Measurements from ENCODE around the gene MACIR.

MACIR gene

GRCh38 chr5:103243665-103244064 is 14.9 kb upstream of the MACIR start:
- FAIRE-seq (no peak), DNase-seq (ENCODE audit: extremely low spot score, insufficient read length, low read depth) (no peak)

- FAIRE-seq, result no peak
- DNase-seq (ENCODE audit: extremely low spot score, insufficient read length, low read depth), result no peak
Measured at GRCh38 chr5:103244398-103244797, 14.2 kb upstream of the MACIR start.

DNA sequence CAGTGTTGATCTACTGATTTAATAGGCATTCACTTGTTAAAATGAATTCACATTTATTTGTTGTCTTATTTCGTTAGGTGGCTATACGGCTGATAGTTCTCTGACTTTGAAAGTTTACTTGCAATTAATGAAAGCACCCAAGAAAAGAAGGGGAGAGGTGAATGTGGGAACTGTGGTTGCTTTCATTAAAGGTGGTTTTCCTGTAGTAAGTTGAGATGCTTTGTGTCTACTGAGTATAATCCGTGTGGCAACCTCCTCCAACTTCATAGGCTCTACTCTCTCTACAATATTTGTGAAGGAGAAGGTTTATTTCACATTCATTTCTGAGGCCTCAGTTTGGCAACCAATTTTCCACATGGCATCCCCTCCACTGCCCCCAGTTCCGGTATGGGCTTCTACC is 12.8 kb upstream of the MACIR start:
- no peak for FAIRE-seq
- DNase-seq (ENCODE audit: extremely low spot score, insufficient read length, low read depth), result no peak

DNA sequence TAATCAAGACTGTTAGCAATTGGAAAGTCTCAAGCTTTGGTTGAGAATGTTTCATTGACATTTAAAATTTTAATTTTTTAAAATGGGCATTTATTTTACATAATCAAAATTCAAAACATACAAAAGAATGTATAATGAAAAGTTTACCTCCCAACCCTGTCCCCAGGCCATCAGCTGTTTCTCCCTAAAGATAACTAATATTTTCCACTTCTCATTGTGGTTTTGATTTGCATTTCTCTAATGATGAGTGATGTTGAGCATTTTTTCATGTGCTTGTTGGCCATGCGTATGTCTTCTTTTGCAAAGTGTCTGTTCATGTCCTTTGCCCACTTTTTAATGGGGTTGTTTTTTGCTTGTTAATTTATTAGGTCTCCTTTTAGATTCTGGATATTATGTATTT is 11.4 kb upstream of the MACIR start:
- no peak for FAIRE-seq
- no peak for DNase-seq (ENCODE audit: extremely low spot score, insufficient read length, low read depth)

GRCh38 chr5:103249068-103249467 is 9.5 kb upstream of the MACIR start:
- DNase-seq (ENCODE audit: extremely low spot score, insufficient read length, low read depth) (no peak), FAIRE-seq (no peak)

GRCh38 chr5:103254921-103255320 is 3.6 kb upstream of the MACIR start:
- DNase-seq (ENCODE audit: extremely low spot score, insufficient read length, low read depth), result no peak
- FAIRE-seq, result no peak

GRCh38 chr5:103255691-103256090 is 2.9 kb upstream of the MACIR start:
- DNase-seq (ENCODE audit: extremely low spot score, insufficient read length, low read depth) (no peak), FAIRE-seq (no peak)

DNA sequence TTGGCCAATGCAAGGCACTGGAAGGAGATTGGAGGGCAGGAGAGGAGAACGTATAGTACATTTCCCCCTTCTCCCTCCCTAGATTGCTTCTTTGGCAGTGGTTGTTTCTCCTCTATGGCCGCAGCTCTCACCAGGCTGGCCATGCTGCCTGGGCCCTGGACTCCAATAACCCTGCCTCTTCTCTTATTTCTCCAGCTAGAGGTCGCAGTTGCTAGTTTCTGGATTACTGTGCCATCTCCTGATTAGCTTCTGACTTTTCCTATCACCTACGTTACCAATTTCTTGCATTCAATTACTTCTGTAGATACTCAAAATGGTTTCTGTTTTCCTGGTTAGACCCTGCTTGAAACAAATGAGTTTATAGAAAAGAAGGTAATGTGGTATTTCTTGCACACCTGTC is 2.4 kb upstream of the MACIR start:
- FAIRE-seq (peak; percentile 61), DNase-seq (ENCODE audit: extremely low spot score, insufficient read length, low read depth) (no peak)

DNA sequence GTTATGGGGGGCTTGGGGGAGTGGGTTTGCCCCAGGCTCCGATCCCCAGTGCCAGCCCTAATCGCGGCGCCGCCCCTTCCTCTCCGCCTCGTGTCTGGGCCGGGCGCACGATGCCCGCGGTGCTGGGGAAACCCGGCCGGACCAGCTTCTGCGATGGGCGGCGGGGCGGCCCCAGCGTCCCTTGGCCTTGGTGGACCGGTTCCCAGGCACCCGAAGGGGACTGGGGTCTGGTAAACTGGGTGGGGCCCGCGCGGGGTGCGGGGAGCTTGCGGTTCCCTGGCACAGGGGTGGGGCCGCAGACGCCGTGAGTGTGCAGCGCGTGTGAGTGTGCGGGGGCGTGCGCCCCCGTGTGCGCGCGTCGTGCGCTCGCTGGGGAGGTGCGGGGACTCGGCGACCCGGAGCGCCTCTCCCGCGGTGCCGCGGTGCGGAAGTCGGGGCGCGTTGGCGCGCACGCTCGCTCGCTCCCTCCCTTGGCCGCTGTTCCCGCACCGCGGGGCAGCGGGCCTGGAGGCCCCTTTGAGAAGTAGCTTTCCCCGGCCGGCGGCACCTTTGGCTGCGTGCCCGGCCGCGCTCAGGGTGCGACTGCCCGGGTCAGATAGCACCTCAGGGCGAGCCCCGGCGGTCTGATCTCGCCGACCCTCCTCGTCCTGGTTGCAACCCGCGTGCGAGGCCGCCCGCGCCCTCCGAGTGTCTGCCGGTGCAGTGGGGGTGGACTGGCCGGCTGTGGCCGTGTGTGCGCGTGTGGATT is 568 bp downstream of the MACIR start:
- peak; percentile 20 for DNase-seq (ENCODE audit: extremely low spot score, insufficient read length, low read depth)
- FAIRE-seq, result peak; percentile 15

DNA sequence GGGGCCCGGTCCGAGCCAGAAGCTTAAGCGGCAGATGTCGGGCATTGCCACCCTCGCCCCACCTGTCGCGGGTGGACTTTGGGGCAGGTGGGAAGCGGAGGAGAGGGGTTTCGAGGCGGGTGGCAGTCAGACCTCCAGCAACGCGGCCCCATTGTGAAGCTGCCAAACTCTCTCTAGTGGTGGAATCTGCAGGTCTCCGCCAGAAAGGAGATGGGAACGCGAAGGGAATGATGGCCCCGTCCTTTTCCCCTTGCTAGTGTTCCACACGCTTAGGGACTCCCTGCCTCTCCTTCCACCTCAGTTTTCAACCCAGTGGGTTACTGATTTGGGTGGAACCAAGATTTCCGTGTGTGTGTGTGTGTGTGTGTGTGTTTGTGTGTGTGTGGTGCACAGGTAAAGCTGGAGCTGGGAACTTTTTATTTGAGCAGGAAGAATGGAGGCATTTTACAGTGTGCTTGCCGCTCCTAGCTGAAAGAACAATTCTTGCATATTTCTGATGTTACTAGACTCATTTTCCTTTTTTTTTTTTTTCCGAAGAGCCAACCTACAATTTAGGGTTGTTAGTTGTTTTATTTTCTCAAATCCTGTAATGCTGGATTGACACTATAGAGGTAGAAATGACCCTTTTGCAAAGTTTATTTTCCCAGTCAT is 1.3 kb downstream of the MACIR start:
- DNase-seq (ENCODE audit: extremely low spot score, insufficient read length, low read depth) (peak; percentile 4), FAIRE-seq (peak; percentile 56)

- peak; percentile 89 for FAIRE-seq
Measured at GRCh38 chr5:103260951-103261350, 2.4 kb downstream of the MACIR start.

DNA sequence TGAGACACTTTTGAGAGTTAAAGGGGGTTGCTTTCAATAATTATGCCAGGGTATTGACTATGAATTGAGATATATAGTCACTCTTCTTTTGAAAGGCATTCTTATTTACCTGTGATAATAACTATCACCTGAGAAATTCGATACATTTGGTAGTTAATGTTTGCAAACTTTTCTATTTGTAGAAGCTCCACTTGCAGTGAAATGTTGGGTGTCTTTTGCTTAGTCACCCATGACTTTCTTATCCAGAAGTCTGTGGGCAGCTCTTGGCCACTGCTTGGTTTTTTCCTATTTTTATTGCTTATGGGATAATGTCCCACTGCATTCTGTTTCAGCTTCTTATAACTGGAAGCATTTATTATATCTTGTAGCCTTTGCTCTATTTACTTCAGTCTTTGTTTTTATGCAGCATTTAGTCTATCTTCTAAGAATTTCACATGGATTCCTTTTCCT is 3.9 kb downstream of the MACIR start:
- no peak for FAIRE-seq

More at GRCh38 chr5:103260951-103261350, 2.4 kb downstream of the MACIR start:
- DNase-seq (ENCODE audit: extremely low spot score, insufficient read length, low read depth), result peak; percentile 7

GRCh38 chr5:103263054-103263453 is 4.5 kb downstream of the MACIR start:
- DNase-seq (ENCODE audit: extremely low spot score, insufficient read length, low read depth) (no peak), FAIRE-seq (no peak)

More for the DNA sequence above, 3.9 kb downstream of the MACIR start:
- DNase-seq (ENCODE audit: extremely low spot score, insufficient read length, low read depth), result no peak

DNA sequence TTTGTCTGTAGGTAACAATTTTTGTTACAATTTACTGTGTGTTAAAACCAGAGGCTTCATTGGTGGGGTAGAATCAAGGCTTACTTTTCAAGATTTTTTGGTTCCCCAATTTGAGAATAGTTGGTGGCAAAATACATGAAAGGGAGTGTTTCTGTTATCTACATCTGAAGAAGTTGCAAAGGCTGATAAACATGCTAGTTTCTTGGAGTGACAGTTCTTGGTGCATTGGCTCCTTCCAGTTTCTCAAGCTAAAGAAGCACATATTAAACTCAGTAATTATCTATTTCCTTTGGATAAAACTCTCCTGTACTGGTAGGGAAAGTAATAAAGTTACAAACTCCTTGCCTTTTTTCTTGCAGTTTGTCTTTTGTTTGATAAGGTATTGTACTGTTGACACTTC is 5.9 kb downstream of the MACIR start:
- no peak for DNase-seq (ENCODE audit: extremely low spot score, insufficient read length, low read depth)
- FAIRE-seq, result no peak

DNA sequence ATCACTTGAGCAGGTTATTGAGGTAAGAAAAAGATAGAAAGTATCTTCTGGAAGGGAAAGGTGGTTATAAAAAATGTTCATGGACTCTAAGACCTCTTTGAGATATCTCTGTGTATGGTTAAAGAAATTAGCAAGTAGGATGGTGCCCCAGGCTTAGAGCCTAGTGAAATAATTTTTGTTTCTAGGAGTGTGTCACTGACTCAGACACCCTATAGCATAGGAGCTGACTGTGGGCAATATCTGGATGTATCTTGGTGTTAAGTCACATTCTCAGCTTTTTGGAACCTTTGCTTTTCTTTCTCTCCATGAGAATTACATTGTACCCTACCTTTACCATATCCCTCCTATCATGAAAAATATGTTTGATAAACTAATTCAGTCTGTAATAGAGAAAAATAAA is 12.0 kb downstream of the MACIR start:
- FAIRE-seq (no peak), DNase-seq (ENCODE audit: extremely low spot score, insufficient read length, low read depth) (no peak)

DNA sequence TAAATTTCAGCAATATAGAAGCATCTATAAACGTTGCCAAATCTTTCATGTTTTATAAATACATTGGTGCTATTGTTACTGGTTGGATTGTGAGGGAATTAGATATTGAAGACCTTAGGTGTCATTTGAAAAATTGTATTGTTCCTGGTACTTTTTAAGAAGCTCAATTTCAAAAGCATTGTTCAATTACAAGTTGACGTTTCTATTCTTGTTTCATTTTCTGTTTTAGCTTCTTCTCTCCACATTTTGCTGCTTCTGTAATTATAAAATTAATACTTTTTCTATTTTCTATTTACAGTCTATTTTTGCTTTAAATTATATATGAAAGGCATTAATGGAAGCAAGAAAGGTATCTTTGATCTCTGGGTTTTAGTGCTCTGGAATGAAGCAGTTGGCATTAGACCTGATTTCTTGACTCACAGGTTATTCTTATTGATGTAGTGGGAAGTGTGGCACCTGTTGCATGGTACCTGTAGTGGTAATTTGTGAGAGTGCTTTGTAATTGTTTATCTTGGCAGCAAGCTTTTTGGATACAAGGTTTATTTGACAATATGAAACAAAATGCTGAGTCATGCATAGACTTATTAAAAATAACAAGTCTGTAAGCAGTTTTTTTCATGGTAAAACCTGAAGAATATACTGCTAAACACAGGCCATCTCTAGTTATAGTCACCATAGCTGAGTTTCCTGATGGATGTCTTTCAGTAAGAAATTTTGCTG is 13.2 kb downstream of the MACIR start:
- DNase-seq (ENCODE audit: extremely low spot score, insufficient read length, low read depth), result no peak
- peak; percentile 45 for FAIRE-seq

- FAIRE-seq, result no peak
- DNase-seq (ENCODE audit: extremely low spot score, insufficient read length, low read depth), result no peak
Measured at GRCh38 chr5:103272377-103272776, 13.8 kb downstream of the MACIR start.

DNA sequence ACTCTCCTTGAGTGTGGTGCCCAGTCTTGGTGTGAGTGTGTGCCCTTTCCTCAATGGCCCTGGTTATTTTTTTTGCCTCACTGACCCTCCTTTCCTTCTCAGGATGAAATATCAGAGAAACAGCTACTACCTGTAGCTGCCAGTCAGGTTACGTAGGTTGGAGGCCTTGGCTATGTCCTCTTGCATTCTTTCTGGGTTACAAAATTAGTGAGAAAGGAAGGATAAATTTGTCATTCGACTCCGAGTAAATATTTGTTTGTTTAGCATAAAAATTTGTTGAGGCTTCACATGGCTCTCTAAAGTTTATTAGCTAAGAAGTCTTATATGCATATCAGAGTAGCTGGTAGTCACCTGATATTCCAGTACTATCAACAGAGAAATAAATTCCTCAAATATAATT is 15.4 kb downstream of the MACIR start:
- FAIRE-seq (no peak), DNase-seq (ENCODE audit: extremely low spot score, insufficient read length, low read depth) (no peak)

- FAIRE-seq (no peak), DNase-seq (ENCODE audit: extremely low spot score, insufficient read length, low read depth) (no peak)
Measured at GRCh38 chr5:103275851-103276250, 17.3 kb downstream of the MACIR start.

DNA sequence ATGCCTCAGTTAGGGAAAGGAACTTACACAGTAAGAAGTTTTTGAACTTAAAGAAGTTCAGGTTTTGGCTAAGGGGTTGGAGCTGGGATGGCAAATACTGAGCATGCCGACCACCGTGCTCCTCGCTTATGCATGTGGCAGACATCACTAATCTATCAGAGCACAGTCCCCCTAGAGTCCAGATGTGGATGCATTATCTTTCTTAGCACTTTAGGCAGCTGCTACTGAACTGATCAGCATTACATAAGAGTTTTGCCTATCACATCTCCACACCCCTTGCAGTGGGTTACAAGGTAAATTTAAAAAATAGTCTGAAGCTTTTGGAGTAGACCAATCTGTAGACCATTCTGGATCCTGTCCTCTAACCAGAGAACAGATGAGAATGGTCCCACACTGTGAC is 22.4 kb downstream of the MACIR start:
- FAIRE-seq (no peak), DNase-seq (ENCODE audit: extremely low spot score, insufficient read length, low read depth) (no peak)

- DNase-seq (ENCODE audit: extremely low spot score, insufficient read length, low read depth) (no peak), FAIRE-seq (no peak)
Measured at GRCh38 chr5:103283120-103283519, 24.6 kb downstream of the MACIR start.
